CD4-positive, alpha-beta T cell (primary cell): ENCODE results near the gene MRPL50. TPM values are rescaled to one million over a fixed set of nuclear protein-coding genes. Genes with fewer than 3 reads are reported as not detected.

Source experiments
- ATAC-seq: fragments of 200-7000 bp; cut with Tn5 transposase; one replicate; pipeline ENCODE4 v1.10.0; 2022; ENCODE audit warnings: mild to moderate bottlenecking; ENCODE audit not compliant: poor library complexity
- CTCF ChIA-PET: fragments of 350-600 bp; sonication (Branson Sonifier 250); formaldehyde crosslinking; loops from one replicate; lab custom pipeline; 2021; ENCODE audit warnings: antibody characterized with exemption, inconsistent platforms; lab: Charles Lee
- POLR2A ChIA-PET: fragments of 350-600 bp; sonication (Branson Sonifier 250); formaldehyde crosslinking; loops from one replicate; lab custom pipeline; 2021; ENCODE audit warnings: antibody characterized with exemption, inconsistent platforms; lab: Charles Lee
- DNase-seq, 14 experiments: peaks; one replicate each; pipeline ENCODE4 v3.0.0-alpha.2; 2013 to 2020; ENCODE audit warnings: mixed read lengths in 2 of 14
- H3K27ac ChIP-seq, 2 donors: one replicate each; pipeline versions ENCODE4 v1.5.1 to v1.7.0; 2013; ENCODE audit warnings: low read length in 2 of 2, low read depth in 1 of 2, mild to moderate bottlenecking in 1 of 2
- H3K27me3 ChIP-seq, 2 experiments: 1 replicate in 1 of 2; 2 replicates in 1 of 2; pipeline versions ENCODE4 v1.6.1 to v1.7.0; 2013; ENCODE audit warnings: low read length in 2 of 2, control low read depth in 1 of 2, mild to moderate bottlenecking in 1 of 2, moderate library complexity in 1 of 2; ENCODE audit not compliant: insufficient read depth in 2 of 2, control insufficient read depth in 1 of 2
- H3K36me3 ChIP-seq: one replicate; pipeline ENCODE4 v1.6.1; 2013; ENCODE audit warnings: low read length, control low read depth; ENCODE audit not compliant: insufficient read depth
- H3K4me1 ChIP-seq: one replicate; pipeline ENCODE4 v1.6.1; 2013; ENCODE audit warnings: low read length, control low read depth; ENCODE audit not compliant: insufficient read depth
- H3K4me3 ChIP-seq: one replicate; pipeline ENCODE4 v1.5.1; 2013; ENCODE audit warnings: mild to moderate bottlenecking, low read length, moderate library complexity
- H3K9me3 ChIP-seq, 2 experiments: 1 replicate in 1 of 2; 2 replicates in 1 of 2; pipeline versions ENCODE4 v1.6.1 to v1.7.0; 2013; ENCODE audit warnings: low read length in 2 of 2, mild to moderate bottlenecking in 2 of 2, control low read depth in 1 of 2, moderate library complexity in 1 of 2; ENCODE audit not compliant: control insufficient read depth in 1 of 2, insufficient read depth in 1 of 2
- H3K27ac Mint-ChIP-seq: one replicate; pipeline ENCODE4 v1.8.0; 2020; ENCODE audit warnings: mixed read lengths
- H3K27me3 Mint-ChIP-seq: one replicate; pipeline ENCODE4 v1.8.0; 2021; ENCODE audit warnings: mixed read lengths
- H3K36me3 Mint-ChIP-seq: one replicate; pipeline ENCODE4 v1.8.0; 2021; ENCODE audit warnings: low read depth, mixed read lengths
- H3K4me1 Mint-ChIP-seq: one replicate; pipeline ENCODE4 v1.8.0; 2021; ENCODE audit warnings: low read depth, mixed read lengths
- H3K4me3 Mint-ChIP-seq: one replicate; pipeline ENCODE4 v1.8.0; 2020; ENCODE audit warnings: mild to moderate bottlenecking, mixed read lengths
- H3K9me3 Mint-ChIP-seq: one replicate; pipeline ENCODE4 v1.8.0; 2020; ENCODE audit warnings: mixed read lengths
- intact Hi-C, 2 experiments: fragments of 100-400 bp; cut with DNase I in 1 of 2; cut with micrococcal nuclease in 1 of 2; formaldehyde crosslinking; loops; one replicate each; pipeline versions ENCODE4 v1.15.1 to v1.9.0; 2023 to 2025; cut with DNase I, micrococcal nuclease
- total RNA-seq, 174 experiments: library from RNA in 2 of 174; stranded (reverse) in 2 of 174; gene quantifications; one replicate each; pipeline ENCODE4 v1.2.3 and lab custom pipeline; 2021 to 2026
- TF ChIP-seq, protein P1 (sequence below): fragments of 200-600 bp; IDR thresholded peaks from one replicate; pipeline ENCODE4 v1.8.0; 2022; ENCODE audit warnings: antibody characterized with exemption, mild to moderate bottlenecking

The MRPL50 gene
- total RNA-seq, 2 experiments from 2014 or later, result 5.9 to 6.1 TPM

DNA sequence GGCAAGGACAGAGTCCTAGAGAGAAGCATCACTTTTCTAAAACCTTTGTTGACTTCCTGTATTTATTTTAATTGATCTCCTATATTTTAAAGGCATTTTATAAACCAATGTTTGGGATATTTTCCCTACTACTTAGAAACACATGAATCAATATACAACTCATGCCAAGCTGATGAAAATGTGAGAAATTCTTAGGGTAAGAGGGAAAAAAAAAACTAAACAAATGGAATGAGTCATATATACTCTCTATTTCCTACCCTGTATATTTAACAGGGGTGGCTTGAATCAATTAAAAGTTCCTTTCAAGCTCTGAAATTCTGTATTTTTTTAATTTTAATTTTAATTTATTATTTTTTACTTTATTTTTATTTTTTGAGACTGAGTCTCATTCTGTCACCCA is 33.2 kb downstream of the MRPL50 start:
- Histone ChIP-seq H3K4me3 (no peak overlapping the region), H3K27ac (no peak overlapping the region), H3K4me1 (no peaks in the 10 kb centered on the region), H3K27me3 (peaks cover 0 to 2% of the 10 kb centered on the region in 2 experiments), H3K36me3 (no peaks in the 10 kb centered on the region), H3K9me3 (no peaks in the 10 kb centered on the region)
- ChIA-PET CTCF (no interaction called here), POLR2A (no interaction called here)
- Mint-ChIP-seq H3K36me3 (no peaks in the 10 kb centered on the region), H3K27me3 (peaks cover 25% of the 10 kb centered on the region), H3K27ac (no peak overlapping the region), H3K4me1 (no peaks in the 10 kb centered on the region), H3K4me3 (no peak overlapping the region), H3K9me3 (no peaks in the 10 kb centered on the region)
- no peak for DNase-seq
- TF ChIP-seq, protein P1, sequence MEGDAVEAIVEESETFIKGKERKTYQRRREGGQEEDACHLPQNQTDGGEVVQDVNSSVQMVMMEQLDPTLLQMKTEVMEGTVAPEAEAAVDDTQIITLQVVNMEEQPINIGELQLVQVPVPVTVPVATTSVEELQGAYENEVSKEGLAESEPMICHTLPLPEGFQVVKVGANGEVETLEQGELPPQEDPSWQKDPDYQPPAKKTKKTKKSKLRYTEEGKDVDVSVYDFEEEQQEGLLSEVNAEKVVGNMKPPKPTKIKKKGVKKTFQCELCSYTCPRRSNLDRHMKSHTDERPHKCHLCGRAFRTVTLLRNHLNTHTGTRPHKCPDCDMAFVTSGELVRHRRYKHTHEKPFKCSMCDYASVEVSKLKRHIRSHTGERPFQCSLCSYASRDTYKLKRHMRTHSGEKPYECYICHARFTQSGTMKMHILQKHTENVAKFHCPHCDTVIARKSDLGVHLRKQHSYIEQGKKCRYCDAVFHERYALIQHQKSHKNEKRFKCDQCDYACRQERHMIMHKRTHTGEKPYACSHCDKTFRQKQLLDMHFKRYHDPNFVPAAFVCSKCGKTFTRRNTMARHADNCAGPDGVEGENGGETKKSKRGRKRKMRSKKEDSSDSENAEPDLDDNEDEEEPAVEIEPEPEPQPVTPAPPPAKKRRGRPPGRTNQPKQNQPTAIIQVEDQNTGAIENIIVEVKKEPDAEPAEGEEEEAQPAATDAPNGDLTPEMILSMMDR, result no peak
- no peak for ATAC-seq
- intact Hi-C loops, result no loop called here

DNA sequence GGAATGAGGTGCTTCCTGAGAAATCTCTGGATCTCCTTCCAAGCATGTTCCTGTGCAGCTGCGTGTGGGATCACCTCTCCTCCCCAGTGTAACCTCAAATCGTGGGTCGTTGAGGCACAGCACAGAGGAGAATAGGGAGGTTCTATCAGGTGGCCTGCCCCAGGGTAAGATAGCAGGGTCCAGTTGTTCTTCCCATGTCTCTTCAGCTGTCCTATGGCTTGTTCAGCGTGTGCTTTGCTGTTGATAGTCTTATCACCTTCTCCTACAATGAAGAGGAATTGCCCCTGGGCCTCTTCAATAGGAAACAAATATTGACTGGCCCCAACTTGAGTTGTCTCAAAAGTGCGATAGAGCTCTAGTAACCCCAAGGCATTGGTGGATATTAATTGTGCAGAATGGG is 36.0 kb downstream of the MRPL50 start:
- H3K36me3 Mint-ChIP-seq, result no peaks in the 10 kb centered on the region
- Histone ChIP-seq H3K9me3 (no peaks in the 10 kb centered on the region), H3K36me3 (no peaks in the 10 kb centered on the region), H3K27ac (no peak overlapping the region), H3K27me3 (peaks cover 0 to 2% of the 10 kb centered on the region in 2 experiments), H3K4me3 (no peak overlapping the region), H3K4me1 (no peaks in the 10 kb centered on the region)
- no peak for DNase-seq
- intact Hi-C loops, result no loop called here
- POLR2A ChIA-PET, result no interaction called here
- H3K27ac Mint-ChIP-seq, result no peak overlapping the region
- H3K4me1 Mint-ChIP-seq, result no peaks in the 10 kb centered on the region
- peaks cover 21% of the 10 kb centered on the region for H3K27me3 Mint-ChIP-seq
- CTCF ChIA-PET, result no interaction called here
- no peak for ATAC-seq
- TF ChIP-seq, protein P1, result no peak
- H3K9me3 Mint-ChIP-seq, result no peaks in the 10 kb centered on the region
- no peak overlapping the region for H3K4me3 Mint-ChIP-seq

DNA sequence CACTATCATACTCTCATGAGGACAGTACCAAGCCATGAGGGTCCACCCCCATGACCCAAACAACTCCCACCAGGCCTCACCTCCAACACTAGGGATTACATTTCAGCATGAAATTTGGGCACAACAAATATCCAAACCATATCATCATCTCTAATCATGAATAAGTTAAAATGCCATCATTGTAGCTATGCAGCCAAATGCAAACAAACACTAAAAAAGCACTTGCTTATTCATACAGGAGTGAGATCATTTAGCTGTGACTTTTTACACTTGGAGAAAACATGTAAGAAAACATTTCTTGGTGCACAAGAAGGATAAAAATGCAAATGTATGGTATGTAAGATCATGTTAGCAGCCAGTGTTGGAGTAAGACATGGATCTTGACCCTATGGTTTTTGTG is 37.8 kb downstream of the MRPL50 start:
- TF ChIP-seq, protein P1, result no peak
- CTCF ChIA-PET, result no interaction called here
- DNase-seq (no peak), ATAC-seq (no peak)
- intact Hi-C loops, result no loop called here
- Mint-ChIP-seq H3K4me3 (no peak overlapping the region), H3K36me3 (no peaks in the 10 kb centered on the region), H3K9me3 (no peaks in the 10 kb centered on the region), H3K27ac (no peak overlapping the region), H3K4me1 (no peaks in the 10 kb centered on the region), H3K27me3 (peaks cover 11% of the 10 kb centered on the region)
- H3K27ac ChIP-seq, result no peak overlapping the region
- H3K27me3 ChIP-seq, result peaks cover 0 to 2% of the 10 kb centered on the region in 2 experiments
- no peaks in the 10 kb centered on the region for H3K36me3 ChIP-seq
- POLR2A ChIA-PET, result no interaction called here
- H3K4me3 ChIP-seq, result no peak overlapping the region
- H3K4me1 ChIP-seq, result no peaks in the 10 kb centered on the region
- peaks cover 0 to 3% of the 10 kb centered on the region in 2 experiments for H3K9me3 ChIP-seq
